ENCODE data around the gene ABCB9. TPM values are rescaled to one million over a fixed set of nuclear protein-coding genes. Genes with fewer than 3 reads are reported as not detected.

Gene ABCB9
- total and polyA plus RNA-seq, 2 of the 8 experiments (the other 6 are each of a cell fraction or from before 2014, with no cell fraction given): 3.8 to 8.0 TPM

GRCh38 chr12:122985338-122986257 is 19.3 kb upstream of the ABCB9 start:
- Histone ChIP-seq H3K79me1 (ENCODE audit: low read depth, low read length) (no peaks in the 10 kb centered on the region), H4K8ac (ENCODE audit: extremely low read depth, insufficient read depth, low read length) (peak overlapping the region; percentile 18; the same call in 1 of the 2 replicates), H3K27me3 (replicated peaks in 1 of 4; ENCODE audit: control insufficient read depth in 3 of 4, extremely low read depth in 1 of 4, insufficient read depth in 3 of 4, low read length in 3 of 4) (no peaks in the 10 kb centered on the region), H3K4ac (replicated peaks; ENCODE audit: insufficient read length, low read depth, low read length) (no peak overlapping the region), H3K9ac (replicated peaks in 1 of 4; ENCODE audit: extremely low read depth in 1 of 4, low read depth in 3 of 4, low read length in 3 of 4) (no peak overlapping the region), H3K4me1 (replicated peaks in 1 of 4; ENCODE audit: control insufficient read depth in 3 of 4, insufficient read depth in 4 of 4, low read length in 3 of 4) (peaks cover 0 to 7% (median 3%) of the 10 kb centered on the region in 4 experiments; a peak in 4 of 7 replicates), H2AFZ (ENCODE audit: low read length) (no peak overlapping the region), H2BK5ac (ENCODE audit: low read depth, low read length) (no peak overlapping the region), H3K4me2 (ENCODE audit: insufficient read depth in 1 of 2, low read depth in 2 of 2, low read length in 2 of 2) (no peak overlapping the region), H3K23me2 (ENCODE audit: low read depth, low read length) (peaks cover 8% of the 10 kb centered on the region; the same call in 1 of the 2 replicates), H2AK5ac (ENCODE audit: low read depth, low read length) (no peak overlapping the region), H3K23ac (ENCODE audit: insufficient read length) (no peak overlapping the region), H3K18ac (ENCODE audit: extremely low read depth, low read length) (no peak overlapping the region), H3K56ac (replicated peaks; ENCODE audit: insufficient read length, low read depth, low read length) (no peak overlapping the region), H3K14ac (ENCODE audit: insufficient read length) (no peak overlapping the region), H4K91ac (replicated peaks; ENCODE audit: insufficient read length, low read length) (no peak overlapping the region), H3K79me2 (ENCODE audit: control insufficient read depth in 1 of 2, insufficient read depth in 2 of 2, low read length in 2 of 2) (peaks cover 0 to 2% of the 10 kb centered on the region in 2 experiments; a peak in 1 of 4 replicates), H2BK120ac (replicated peaks; ENCODE audit: low read depth, low read length) (no peak overlapping the region), H3K36me3 (ENCODE audit: control insufficient read depth in 2 of 4, insufficient read depth in 4 of 4, low read length in 3 of 4) (peaks cover 0 to 6% (median 1%) of the 10 kb centered on the region in 4 experiments; a peak in 2 of 8 replicates), H2BK15ac (ENCODE audit: low read length) (no peak overlapping the region), H2BK12ac (ENCODE audit: low read depth, low read length) (no peak overlapping the region), H4K20me1 (replicated peaks in 1 of 2; ENCODE audit: control insufficient read depth in 1 of 2, insufficient read depth in 2 of 2, low read length in 2 of 2) (peaks cover 0 to 7% of the 10 kb centered on the region in 2 experiments), H3K4me3 (ENCODE audit: extremely low read depth in 1 of 4, insufficient read depth in 2 of 4, low read depth in 3 of 4, low read length in 4 of 4) (no peak overlapping the region), H2BK20ac (ENCODE audit: low read length) (no peak overlapping the region), H4K5ac (ENCODE audit: insufficient read length, low read depth, low read length) (no peak overlapping the region), H3K9me3 (ENCODE audit: insufficient read depth in 2 of 2, low read depth in 1 of 2, low read length in 1 of 2) (no peaks in the 10 kb centered on the region), H3K27ac (ENCODE audit: low read depth, low read length) (no peak overlapping the region)
- 92% methylated on average over 38 of the region's 45 CpGs; no CpG with 5 or more reads in 1 of the 2 experiments for WGBS, 2 experiments (ENCODE audit: extremely low coverage in 1 of 2, insufficient coverage in 1 of 2, insufficient read length in 1 of 2, insufficient replicate concordance in 2 of 2, low coverage in 1 of 2, low lambda C conversion rate in 2 of 2, missing lambda C conversion rate in 1 of 2)
- FAIRE-seq (no peak), DNase-seq (ENCODE audit: low read depth in 1 of 2, low spot score in 2 of 2) (no peak)
- POLR2A ChIA-PET (ENCODE audit: partially characterized antibody): interaction anchor here (0.7 to 3.3 kb wide), 4 partner anchors 9 to 19 kb away, joined by 3 to 15 read pairs (median 3); partner anchors contain the start of gene ABCB9
- CTCF ChIA-PET (ENCODE audit: partially characterized antibody): interaction anchor here (0.8 to 1.8 kb wide), 3 partner anchors 125 to 253 kb away, joined by 3 to 4 read pairs (median 4); no protein-coding TSS in a partner anchor
- TF ChIP-seq MAFK (IDR thresholded peaks at IDR 0.05; ENCODE audit: low read depth, low read length) (no peak), TAF1 (IDR thresholded peaks at IDR 0.05; ENCODE audit: low read depth, low read length) (no peak), BACH1 (IDR thresholded peaks at IDR 0.05; ENCODE audit: low read length) (no peak), POLR2A (IDR thresholded peaks at IDR 0.05; ENCODE audit: control extremely low read depth in 1 of 2, low read depth in 2 of 2, low read length in 2 of 2) (no peak), RXRA (IDR thresholded peaks at IDR 0.05; ENCODE audit: insufficient read depth, low read depth, low read length) (no peak), SP4 (IDR thresholded peaks at IDR 0.05; ENCODE audit: low read length) (no peak), JUN (IDR thresholded peaks at IDR 0.05; ENCODE audit: low read depth, low read length) (no peak), POLR2AphosphoS5 (IDR thresholded peaks at IDR 0.05; ENCODE audit: low read depth, low read length) (no peak), E2F6 (IDR thresholded peaks at IDR 0.05) (no peak), CBX8 (IDR thresholded peaks at IDR 0.05; ENCODE audit: borderline replicate concordance, low read depth, low read length) (no peak)

All from H1 (cell line).